GM23248 (cell line): ENCODE data around the gene GLP1R.

ENCODE experiments used
- EZH2 ChIP-seq: fragments of 200-600 bp; sonication (generic); IDR thresholded peaks from 2 replicates; pipeline ENCODE4 v1.6.1; 2018; ENCODE audit warnings: antibody characterized with exemption, mild to moderate bottlenecking; ENCODE audit not compliant: insufficient read depth, poor library complexity, severe bottlenecking
- EZH2phosphoT487 ChIP-seq: fragments of 200-600 bp; sonication (generic); IDR thresholded peaks from 2 replicates; pipeline ENCODE4 v1.6.1; 2018; ENCODE audit warnings: antibody characterized with exemption, moderate library complexity, mild to moderate bottlenecking, low read depth; ENCODE audit not compliant: insufficient read depth

DNA sequence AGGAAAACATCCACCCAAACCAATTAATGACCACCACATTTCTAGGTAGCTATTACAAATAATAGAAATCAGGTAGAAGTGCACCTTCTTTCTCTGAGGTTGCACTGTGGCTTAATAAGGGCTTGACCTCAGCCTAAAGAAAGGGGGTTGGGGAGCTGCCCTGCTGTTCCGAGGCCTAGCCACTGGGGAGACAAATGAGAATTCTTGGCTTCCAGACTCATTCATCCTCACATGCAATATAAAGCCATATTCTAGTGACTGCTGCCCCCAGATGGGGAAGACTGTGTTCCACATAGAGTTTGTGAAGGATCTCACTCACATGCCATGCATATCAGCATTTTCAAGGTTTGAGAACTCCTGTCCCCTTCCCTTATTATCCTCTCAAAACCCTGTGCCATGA lies 43.5 kb downstream of the GLP1R start:
- TF ChIP-seq EZH2 (no peak), EZH2phosphoT487 (no peak)
